Karpas-422 (cell line): ENCODE results near the gene DPEP2. TPM values are rescaled to one million over a fixed set of nuclear protein-coding genes. Genes with fewer than 3 reads are reported as not detected.

Experiments
- DNase-seq: peaks from one replicate; pipeline ENCODE4 v3.0.0-alpha.2; 2015
- H2AFZ ChIP-seq: fragments of 200-600 bp; sonication (generic); 2 replicates; pipeline ENCODE4 v1.6.1; 2014; ENCODE audit warnings: antibody characterized with exemption, low read length, mixed read lengths
- H3K27ac ChIP-seq: fragments of 200-600 bp; sonication (generic); 2 replicates; pipeline ENCODE4 v1.5.1; 2014; ENCODE audit warnings: mild to moderate bottlenecking, low read length, moderate library complexity
- H3K27me3 ChIP-seq: fragments of 200-600 bp; sonication (generic); 2 replicates; pipeline ENCODE4 v1.6.1; 2014; ENCODE audit warnings: low read length, mixed read lengths
- H3K36me3 ChIP-seq: fragments of 200-600 bp; sonication (generic); 2 replicates; pipeline ENCODE4 v1.6.1; 2014; ENCODE audit warnings: low read length, mixed read lengths; ENCODE audit not compliant: insufficient read depth
- H3K4me1 ChIP-seq: fragments of 200-600 bp; sonication (generic); 2 replicates; pipeline ENCODE4 v1.6.1; 2014; ENCODE audit warnings: mild to moderate bottlenecking, low read length, mixed read lengths
- H3K4me2 ChIP-seq: fragments of 200-600 bp; sonication (generic); 2 replicates; pipeline ENCODE4 v1.6.1; 2014; ENCODE audit warnings: low read length, low read depth, mild to moderate bottlenecking; ENCODE audit not compliant: poor library complexity, severe bottlenecking
- H3K4me3 ChIP-seq: fragments of 200-600 bp; sonication (generic); 2 replicates; pipeline ENCODE4 v1.5.1; 2014; ENCODE audit warnings: mild to moderate bottlenecking, antibody characterized with exemption, low read length, mixed read lengths
- H3K79me2 ChIP-seq: fragments of 200-600 bp; sonication (generic); 2 replicates; pipeline ENCODE4 v1.6.1; 2014; ENCODE audit warnings: mild to moderate bottlenecking, low read length, mixed read lengths
- H3K9ac ChIP-seq: fragments of 200-600 bp; sonication (generic); 2 replicates; pipeline ENCODE4 v1.6.0; 2014; ENCODE audit warnings: low read length
- H3K9me2 ChIP-seq: fragments of 200-600 bp; sonication (generic), shearing (Covaris generic); replicated peaks from 2 replicates; pipeline ENCODE4 v1.6.0; 2014; ENCODE audit warnings: mild to moderate bottlenecking, low read length, moderate library complexity; ENCODE audit not compliant: insufficient read depth
- H3K9me3 ChIP-seq: fragments of 300-700, 200-600 bp; sonication (generic); 2 replicates; pipeline ENCODE4 v1.6.1; 2014; ENCODE audit warnings: low read length, mixed read lengths
- H4K20me1 ChIP-seq: fragments of 200-600 bp; sonication (generic); 2 replicates; pipeline ENCODE4 v1.6.1; 2014; ENCODE audit warnings: mild to moderate bottlenecking, antibody characterized with exemption, low read length, low read depth; ENCODE audit not compliant: insufficient read depth
- total RNA-seq: library from RNA; depleted of rRNA; stranded (reverse); fragments of >200 nt; shearing (Covaris generic); gene quantifications from 2 replicates; pipeline ENCODE4 v1.2.3, GENCODE V29; 2014; ENCODE audit warnings: low replicate concordance

The DPEP2 gene
- total RNA-seq, 1 experiment from 2014 or later = not detected

DNA sequence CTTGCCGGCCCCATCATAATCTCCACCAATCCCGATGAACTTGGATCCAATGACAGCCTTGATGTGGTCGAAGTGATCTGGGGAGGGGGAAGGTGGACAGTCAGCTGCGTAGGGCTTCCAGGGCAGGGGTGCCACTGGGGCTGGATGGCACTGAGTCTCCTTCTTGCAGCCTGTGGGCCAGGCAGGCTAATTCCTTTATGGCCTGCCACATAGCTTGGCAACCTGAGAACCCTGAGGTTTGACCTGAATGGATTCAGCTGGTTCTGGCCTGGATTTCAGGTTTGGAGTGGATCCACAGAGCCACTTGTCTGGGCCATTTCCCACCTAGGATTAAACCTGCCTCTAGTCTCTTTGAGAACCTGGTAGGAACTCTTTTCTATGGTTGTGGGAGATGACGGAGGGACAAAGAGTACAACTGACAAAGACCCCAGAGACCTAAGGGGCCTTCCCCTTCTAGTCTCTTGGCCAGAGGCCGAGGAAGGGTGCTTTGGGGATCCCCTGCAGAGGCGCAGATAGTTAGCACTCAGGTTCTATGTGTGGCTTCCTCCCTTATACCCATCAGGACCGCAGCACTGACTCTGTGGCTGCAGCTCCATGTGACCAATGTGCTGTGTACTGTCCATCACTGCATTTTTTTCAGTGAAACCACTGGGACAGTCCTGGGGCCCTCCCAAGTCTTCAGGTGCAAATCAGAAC lies 9.8 kb downstream of the DPEP2 start:
- Histone ChIP-seq H3K4me2 (no peak overlapping the region), H3K9me2 (no peaks in the 10 kb centered on the region), H3K9ac (no peak overlapping the region), H2AFZ (no peak overlapping the region), H4K20me1 (no peaks in the 10 kb centered on the region), H3K9me3 (no peaks in the 10 kb centered on the region), H3K4me3 (no peak overlapping the region), H3K36me3 (no peaks in the 10 kb centered on the region), H3K27ac (no peak overlapping the region), H3K4me1 (peaks cover 21% of the 10 kb centered on the region), H3K79me2 (no peaks in the 10 kb centered on the region), H3K27me3 (no peaks in the 10 kb centered on the region)
- no peak for DNase-seq

GRCh38 chr16:67988675-67989074 lies 10.6 kb downstream of the DPEP2 start:
- no peak overlapping the region for H3K4me2 ChIP-seq
- no peaks in the 10 kb centered on the region for H4K20me1 ChIP-seq
- no peak overlapping the region for H3K27ac ChIP-seq
- H3K27me3 ChIP-seq = no peaks in the 10 kb centered on the region
- peaks cover 18% of the 10 kb centered on the region for H3K4me1 ChIP-seq
- no peaks in the 10 kb centered on the region for H3K36me3 ChIP-seq
- no peak overlapping the region for H3K4me3 ChIP-seq
- H3K9ac ChIP-seq = no peak overlapping the region
- H3K9me2 ChIP-seq = no peaks in the 10 kb centered on the region
- no peak for DNase-seq
- H3K79me2 ChIP-seq = no peaks in the 10 kb centered on the region
- H3K9me3 ChIP-seq = no peaks in the 10 kb centered on the region
- H2AFZ ChIP-seq = no peak overlapping the region

GRCh38 chr16:67987460-67988160 lies 11.7 kb downstream of the DPEP2 start:
- H3K27me3 ChIP-seq = no peaks in the 10 kb centered on the region
- H3K36me3 ChIP-seq = no peaks in the 10 kb centered on the region
- H3K9ac ChIP-seq = no peak overlapping the region
- H3K79me2 ChIP-seq = no peaks in the 10 kb centered on the region
- peaks cover 8% of the 10 kb centered on the region for H3K4me1 ChIP-seq
- no peaks in the 10 kb centered on the region for H3K9me2 ChIP-seq
- no peak for DNase-seq
- no peaks in the 10 kb centered on the region for H4K20me1 ChIP-seq
- no peak overlapping the region for H3K4me2 ChIP-seq
- H3K9me3 ChIP-seq = no peaks in the 10 kb centered on the region
- H3K4me3 ChIP-seq = no peak overlapping the region
- H3K27ac ChIP-seq = no peak overlapping the region
- no peak overlapping the region for H2AFZ ChIP-seq

GRCh38 chr16:67986949-67987348 lies 12.3 kb downstream of the DPEP2 start:
- no peaks in the 10 kb centered on the region for H3K9me2 ChIP-seq
- no peak overlapping the region for H3K4me2 ChIP-seq
- no peak overlapping the region for H2AFZ ChIP-seq
- no peaks in the 10 kb centered on the region for H3K27me3 ChIP-seq
- no peaks in the 10 kb centered on the region for H3K9me3 ChIP-seq
- H4K20me1 ChIP-seq = no peaks in the 10 kb centered on the region
- H3K4me1 ChIP-seq = peaks cover 6% of the 10 kb centered on the region; the same call in 1 of the 2 replicates
- H3K4me3 ChIP-seq = no peak overlapping the region
- no peaks in the 10 kb centered on the region for H3K79me2 ChIP-seq
- no peak overlapping the region for H3K27ac ChIP-seq
- H3K9ac ChIP-seq = no peak overlapping the region
- H3K36me3 ChIP-seq = no peaks in the 10 kb centered on the region
- DNase-seq = no peak

DNA sequence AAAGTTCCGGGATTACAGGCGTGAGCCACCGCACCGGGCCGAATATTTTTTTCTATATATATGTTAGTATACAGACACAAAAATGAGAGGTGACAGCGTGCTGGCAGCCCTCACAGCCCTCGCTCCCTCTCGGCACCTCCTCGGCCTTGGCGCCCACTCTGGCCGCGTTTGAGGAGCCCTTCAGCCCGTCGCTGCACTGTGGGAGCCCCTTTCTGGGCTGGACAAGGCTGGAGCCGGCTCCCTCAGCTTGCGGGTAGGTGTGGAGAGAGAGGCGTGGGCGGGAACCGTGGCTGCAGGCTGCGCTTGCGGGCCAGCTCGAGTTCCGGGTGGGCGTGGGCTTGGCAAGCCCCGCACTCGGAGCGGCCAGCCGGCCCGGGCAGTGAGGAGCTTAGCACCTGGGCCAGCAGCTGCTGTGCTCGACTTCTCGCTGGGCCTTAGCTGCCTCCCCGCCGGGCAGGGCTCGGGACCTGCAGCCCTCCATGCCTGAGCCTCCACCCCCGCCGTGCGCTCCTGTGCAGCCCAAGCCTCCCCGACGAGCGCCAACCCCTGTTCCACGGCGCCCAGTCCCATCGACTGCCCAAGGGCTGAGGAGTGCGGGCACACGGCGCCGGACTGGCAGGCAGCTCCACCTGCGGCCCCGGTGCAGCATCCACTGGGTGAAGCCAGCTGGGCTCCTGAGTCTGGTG lies 17.1 kb downstream of the DPEP2 start:
- no peak overlapping the region for H2AFZ ChIP-seq
- no peak for DNase-seq
- H3K9me3 ChIP-seq = no peaks in the 10 kb centered on the region
- H3K36me3 ChIP-seq = no peaks in the 10 kb centered on the region
- no peaks in the 10 kb centered on the region for H4K20me1 ChIP-seq
- peaks cover 6% of the 10 kb centered on the region; the same call in 1 of the 2 replicates for H3K4me1 ChIP-seq
- no peaks in the 10 kb centered on the region for H3K79me2 ChIP-seq
- no peak overlapping the region for H3K4me3 ChIP-seq
- no peaks in the 10 kb centered on the region for H3K27me3 ChIP-seq
- no peak overlapping the region for H3K27ac ChIP-seq
- no peaks in the 10 kb centered on the region for H3K9me2 ChIP-seq
- no peak overlapping the region for H3K4me2 ChIP-seq
- no peak overlapping the region for H3K9ac ChIP-seq

- no peak within 1 kb of the TSS for H2AFZ ChIP-seq
- H3K27me3 ChIP-seq = no peaks in the 10 kb centered on the region
- DNase-seq = no peak
- H3K4me2 ChIP-seq = no peak within 1 kb of the TSS
- no peak within 1 kb of the TSS for H3K4me3 ChIP-seq
- no peaks in the 10 kb centered on the region for H3K9me3 ChIP-seq
- no peaks in the 10 kb centered on the region for H3K9me2 ChIP-seq
- no peak within 1 kb of the TSS for H3K9ac ChIP-seq
- no peaks in the 10 kb centered on the region for H4K20me1 ChIP-seq
- no peaks in the 10 kb centered on the region for H3K79me2 ChIP-seq
- H3K27ac ChIP-seq = no peak within 1 kb of the TSS
- H3K4me1 ChIP-seq = peaks cover 6% of the 10 kb centered on the region; the same call in 1 of the 2 replicates
- no peaks in the 10 kb centered on the region for H3K36me3 ChIP-seq
Measured at GRCh38 chr16:67979955-67980678, 19.2 kb downstream of the DPEP2 start, which contains the start of gene DPEP3. TSS of gene DPEP3 (minus strand) at chr16:67980499. CDS start at chr16:67980380, 119 bp downstream.

- H4K20me1 ChIP-seq = no peaks in the 10 kb centered on the region
- no peaks in the 10 kb centered on the region for H3K36me3 ChIP-seq
- no peaks in the 10 kb centered on the region for H3K79me2 ChIP-seq
- no peak for DNase-seq
- no peaks in the 10 kb centered on the region for H3K27me3 ChIP-seq
- H3K4me1 ChIP-seq = no peaks in the 10 kb centered on the region
- H3K9ac ChIP-seq = no peak overlapping the region
- no peak overlapping the region for H3K27ac ChIP-seq
- H3K4me2 ChIP-seq = no peak overlapping the region
- no peaks in the 10 kb centered on the region for H3K9me3 ChIP-seq
- no peak overlapping the region for H2AFZ ChIP-seq
- no peaks in the 10 kb centered on the region for H3K9me2 ChIP-seq
- no peak overlapping the region for H3K4me3 ChIP-seq
Measured at GRCh38 chr16:67977469-67978227, 21.6 kb downstream of the DPEP2 start.
